HUDEP-2 (cell line): Measurements from ENCODE around the gene GPATCH4.
"Not testable (repeated sequence)": the region's sequence is repeated elsewhere in the genome, so short reads cannot be mapped to it uniquely, and the experiment has no call there.

Source experiments
- DNase-seq, 76 experiments: peaks; one replicate each; lab custom pipeline; 2025; ENCODE audit not compliant: unreplicated experiment in 76 of 76; lab: John Stamatoyannopoulos, UW

GPATCH4 gene

DNA sequence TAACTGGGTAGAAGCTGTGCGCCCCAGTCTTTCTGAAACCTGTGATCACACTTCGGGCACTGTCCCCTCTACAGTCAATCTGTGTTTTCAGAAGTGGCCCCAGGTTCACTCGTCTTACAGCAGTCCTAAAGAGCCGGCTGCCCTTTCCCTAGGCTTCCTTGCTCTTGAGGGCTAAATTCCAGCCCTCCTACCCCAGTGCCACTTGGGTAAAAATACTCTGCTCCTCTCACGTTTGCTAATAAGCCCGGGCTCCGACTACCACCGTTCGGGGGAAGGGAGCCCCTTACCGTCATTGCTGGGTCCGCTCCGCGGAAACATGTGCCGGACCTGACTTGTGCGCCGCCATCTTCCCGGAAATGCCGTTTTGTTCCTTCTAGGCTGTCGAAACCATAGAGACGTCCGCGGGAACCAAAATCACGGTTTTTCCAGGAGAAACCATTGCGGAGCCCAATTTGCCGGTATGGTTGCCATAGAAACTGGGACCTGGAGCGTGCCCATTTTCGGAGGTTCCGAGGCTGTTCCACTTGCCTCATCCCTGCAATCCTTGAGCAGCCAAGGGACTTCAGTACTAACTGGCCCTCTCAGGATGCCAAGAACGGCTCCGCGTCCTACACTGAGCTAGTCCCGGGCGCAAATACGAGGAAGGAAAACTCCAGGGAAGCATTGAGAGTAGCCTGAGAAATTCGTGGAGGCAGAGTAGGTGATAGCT is at the start of gene GPATCH4:
TSS of gene GPATCH4 (minus strand) at position 358 of the 709 bp plus-strand sequence.
- DNase-seq = peak in 70 of 76 experiments; percentile 15 to 78 (median 56)

DNA sequence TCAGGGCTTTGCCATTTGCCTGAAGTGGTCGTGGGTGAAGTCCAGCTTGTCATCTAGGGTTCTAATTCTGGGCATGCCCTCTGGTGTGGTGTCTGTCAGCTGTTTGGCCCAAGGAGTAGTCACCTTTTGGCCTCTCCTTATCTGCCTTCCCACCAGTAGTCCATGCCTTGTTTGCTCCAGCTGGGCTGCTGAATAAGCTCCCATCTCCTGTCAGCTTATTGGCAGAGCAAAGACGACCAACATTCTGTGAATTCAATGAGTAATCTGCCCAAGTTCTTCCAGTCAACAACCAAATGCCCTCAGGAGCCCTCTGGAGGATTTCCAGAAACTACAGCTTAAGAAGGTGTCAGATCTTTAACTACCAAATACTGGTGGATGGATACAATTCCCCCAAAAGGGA is 47.7 kb upstream of the GPATCH4 start:
- no peak for DNase-seq

DNA sequence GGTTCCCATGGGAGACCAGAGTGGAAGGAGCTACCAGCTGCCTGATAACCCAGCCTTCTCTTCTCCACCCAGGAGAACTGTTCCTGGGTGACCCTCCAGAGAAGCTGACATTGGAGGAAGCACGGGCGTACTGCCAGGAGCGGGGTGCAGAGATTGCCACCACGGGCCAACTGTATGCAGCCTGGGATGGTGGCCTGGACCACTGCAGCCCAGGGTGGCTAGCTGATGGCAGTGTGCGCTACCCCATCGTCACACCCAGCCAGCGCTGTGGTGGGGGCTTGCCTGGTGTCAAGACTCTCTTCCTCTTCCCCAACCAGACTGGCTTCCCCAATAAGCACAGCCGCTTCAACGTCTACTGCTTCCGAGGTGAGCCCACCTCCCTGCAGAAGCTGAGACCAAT is 47.2 kb upstream of the GPATCH4 start:
- no peak for DNase-seq

GRCh38 chr1:156647351-156647750 is 46.1 kb upstream of the GPATCH4 start:
- DNase-seq = no peak

GRCh38 chr1:156646738-156647211 is 45.5 kb upstream of the GPATCH4 start:
- DNase-seq = no peak

DNA sequence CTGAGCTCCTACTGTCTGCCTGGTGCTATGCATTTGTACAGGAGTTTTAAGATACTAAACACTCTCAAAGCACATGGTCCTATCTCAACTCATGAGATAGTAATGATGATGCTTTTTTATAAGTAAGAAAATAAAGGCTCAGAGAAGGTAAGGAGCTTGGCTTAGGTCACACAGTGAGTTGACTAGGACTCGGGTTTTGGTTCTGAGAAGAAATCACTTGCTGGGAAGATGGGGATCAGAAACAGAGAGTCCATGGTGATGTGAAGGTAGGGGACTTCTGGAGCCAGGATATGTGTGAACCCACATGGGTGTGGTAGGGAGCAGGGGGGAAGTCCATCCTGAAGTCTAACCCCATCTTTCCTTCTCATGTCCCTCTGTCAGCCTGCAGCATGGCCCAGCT is 44.4 kb upstream of the GPATCH4 start:
- DNase-seq = no peak

GRCh38 chr1:156645056-156645455 is 43.8 kb upstream of the GPATCH4 start:
- no peak for DNase-seq

DNA sequence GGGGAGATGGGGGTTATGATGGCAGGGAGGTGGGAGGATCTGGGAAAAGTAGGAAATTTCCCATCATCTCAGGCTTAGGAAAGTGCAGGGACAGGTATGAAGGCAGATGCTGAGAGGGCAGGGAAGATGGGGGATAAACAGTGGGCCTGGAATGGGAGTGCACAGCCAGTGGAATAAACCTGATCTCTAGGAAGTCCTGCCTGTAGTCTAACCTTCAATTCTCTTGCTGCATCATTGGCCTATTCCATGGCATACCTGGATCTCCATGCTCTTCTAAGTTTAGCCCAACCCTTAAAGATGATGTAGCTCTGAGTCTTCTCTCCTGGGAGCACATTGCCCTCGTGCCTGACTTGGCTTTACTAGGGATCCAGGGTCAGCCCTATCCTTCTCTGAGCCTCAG is 43.4 kb upstream of the GPATCH4 start:
- DNase-seq = no peak

- no peak for DNase-seq
These were observed 42.9 kb upstream of the GPATCH4 start for GRCh38 chr1:156644146-156644545.

DNA sequence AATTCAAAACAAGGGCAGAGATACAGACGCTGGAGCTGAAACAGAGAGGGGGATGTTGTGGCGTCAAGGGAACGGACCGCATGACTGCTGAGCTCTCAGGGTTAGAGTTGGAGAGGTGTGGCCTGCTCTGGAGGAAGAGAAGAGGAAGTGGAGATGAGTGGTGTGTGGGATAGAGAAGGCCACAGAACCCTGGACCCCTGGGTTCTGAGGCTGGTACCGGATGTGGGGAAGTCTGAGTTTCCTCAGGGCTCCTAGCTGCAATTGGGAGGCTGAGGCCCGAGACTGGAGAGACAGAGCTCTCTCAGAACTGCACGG is 42.5 kb upstream of the GPATCH4 start:
- no peak for DNase-seq

DNA sequence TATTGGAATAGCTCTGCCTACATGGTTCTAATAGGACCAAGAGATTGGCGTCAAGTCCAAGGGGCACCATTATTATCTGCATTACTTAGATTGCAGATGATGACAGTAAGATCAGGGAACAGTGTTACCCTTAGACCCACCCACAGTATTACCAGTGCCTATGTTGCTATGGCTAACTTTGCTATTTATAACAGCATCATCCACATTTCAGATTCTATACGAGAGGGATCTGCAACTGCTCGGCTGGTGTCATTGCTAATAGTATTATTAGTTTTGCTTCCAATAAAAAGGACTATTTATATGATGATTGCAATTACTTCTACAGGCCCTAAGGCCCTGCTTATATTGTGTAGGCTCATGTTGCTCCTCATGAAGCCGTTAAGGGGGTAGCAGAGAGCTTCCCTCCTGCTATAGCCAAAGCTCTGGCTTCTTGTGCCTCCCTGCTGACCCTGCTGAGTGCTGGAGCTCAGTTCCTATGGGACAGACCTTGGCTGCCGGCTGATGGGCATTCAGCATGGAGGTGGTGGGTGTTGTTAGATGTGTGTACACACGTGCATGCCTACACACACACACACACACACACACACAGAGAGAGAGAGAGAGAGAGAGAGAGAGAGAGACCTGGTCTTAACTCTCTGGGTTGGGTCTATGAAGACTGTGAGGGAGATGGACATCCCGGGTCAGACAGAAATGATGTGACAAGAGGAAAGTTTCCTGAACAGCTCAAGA is 41.9 kb upstream of the GPATCH4 start:
- no peak for DNase-seq

DNA sequence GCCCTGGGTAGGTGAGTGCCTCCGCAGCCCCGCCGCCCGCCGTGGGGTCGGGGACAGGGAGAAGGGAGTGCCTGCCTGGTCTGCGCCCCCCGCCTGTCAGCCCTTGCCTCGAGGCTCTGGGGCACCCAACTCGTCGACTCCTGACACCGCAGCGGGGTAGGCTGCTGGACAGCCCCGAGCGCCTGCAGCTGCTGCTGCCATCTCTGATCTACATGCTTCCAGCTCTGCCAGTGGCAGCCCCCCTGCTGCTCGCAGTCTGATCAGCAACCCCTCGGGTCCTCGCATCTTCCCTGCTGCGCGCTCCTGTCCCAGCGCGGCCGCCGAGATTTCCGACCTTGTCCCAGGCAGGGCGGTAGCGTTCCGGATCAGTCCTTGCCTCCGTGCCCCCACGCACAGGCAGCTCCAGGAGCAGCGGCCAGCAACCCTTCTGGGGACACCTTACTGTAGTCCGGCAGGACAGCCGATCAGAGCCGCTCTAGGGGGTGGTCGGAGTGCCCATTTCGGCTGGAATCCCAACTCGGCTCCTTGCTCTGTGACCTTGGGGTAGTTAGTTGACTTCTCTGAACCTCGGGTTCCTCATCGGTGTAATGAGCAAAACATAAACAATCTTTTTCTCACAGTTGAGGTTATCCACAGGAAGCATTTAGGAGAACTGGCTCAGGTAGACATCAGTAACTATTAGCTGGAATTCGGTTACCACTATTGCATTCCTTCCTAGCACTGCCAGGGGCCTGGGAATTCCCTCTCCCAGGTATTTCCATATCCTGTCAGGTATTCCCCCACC is 41.2 kb upstream of the GPATCH4 start:
- DNase-seq = no peak

- no peak for DNase-seq
These were observed 40.5 kb upstream of the GPATCH4 start, which contains the start of gene BCAN for GRCh38 chr1:156641761-156642264. Gene BCAN (plus strand): TSS chr1:156642117. CDS start chr1:156646055, 3,938 bp downstream.

DNA sequence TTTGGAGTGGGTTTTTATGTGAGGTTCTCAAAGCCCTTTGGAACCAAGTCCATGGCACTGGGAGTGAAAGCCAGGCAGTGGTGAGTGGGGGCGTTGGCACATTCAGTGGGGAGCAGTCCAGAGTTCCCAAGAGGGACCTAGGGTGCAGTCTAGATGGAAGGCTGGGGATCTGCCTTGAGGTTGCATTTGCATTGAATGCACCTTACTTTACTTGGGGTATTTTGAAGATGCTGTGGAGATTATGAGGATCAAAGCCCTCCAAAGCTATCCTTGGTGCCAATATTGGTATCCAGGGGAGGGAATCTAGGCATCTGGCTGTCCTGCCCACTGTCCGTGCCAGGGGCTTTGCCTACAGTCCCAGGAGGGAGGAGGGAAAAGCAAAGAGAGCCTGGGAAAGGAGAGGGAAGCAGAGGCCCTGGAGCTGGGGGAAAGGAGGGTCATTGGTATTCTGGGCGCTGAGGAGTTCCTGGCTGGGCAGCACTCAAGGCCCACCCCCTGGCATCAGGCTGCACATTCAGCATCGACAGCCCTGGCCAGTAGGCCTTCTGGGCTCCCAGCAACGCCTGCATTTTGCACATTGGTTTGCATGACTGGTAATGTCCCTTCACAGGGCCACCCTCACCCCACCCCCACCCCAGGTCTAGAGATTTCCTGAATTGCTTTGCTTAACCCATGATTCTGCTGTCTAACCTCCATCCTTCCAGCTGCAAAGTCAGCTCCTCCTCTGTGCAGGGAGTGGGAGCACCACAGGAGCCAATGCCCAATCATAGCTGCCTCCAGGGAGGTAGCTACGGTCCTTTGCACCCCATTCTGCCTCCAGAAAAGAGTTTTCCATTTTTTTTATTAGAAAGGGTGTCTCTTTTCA is 39.8 kb upstream of the GPATCH4 start:
- no peak for DNase-seq

- no peak for DNase-seq
These were observed 38.4 kb upstream of the GPATCH4 start for GRCh38 chr1:156639601-156640101.

DNA sequence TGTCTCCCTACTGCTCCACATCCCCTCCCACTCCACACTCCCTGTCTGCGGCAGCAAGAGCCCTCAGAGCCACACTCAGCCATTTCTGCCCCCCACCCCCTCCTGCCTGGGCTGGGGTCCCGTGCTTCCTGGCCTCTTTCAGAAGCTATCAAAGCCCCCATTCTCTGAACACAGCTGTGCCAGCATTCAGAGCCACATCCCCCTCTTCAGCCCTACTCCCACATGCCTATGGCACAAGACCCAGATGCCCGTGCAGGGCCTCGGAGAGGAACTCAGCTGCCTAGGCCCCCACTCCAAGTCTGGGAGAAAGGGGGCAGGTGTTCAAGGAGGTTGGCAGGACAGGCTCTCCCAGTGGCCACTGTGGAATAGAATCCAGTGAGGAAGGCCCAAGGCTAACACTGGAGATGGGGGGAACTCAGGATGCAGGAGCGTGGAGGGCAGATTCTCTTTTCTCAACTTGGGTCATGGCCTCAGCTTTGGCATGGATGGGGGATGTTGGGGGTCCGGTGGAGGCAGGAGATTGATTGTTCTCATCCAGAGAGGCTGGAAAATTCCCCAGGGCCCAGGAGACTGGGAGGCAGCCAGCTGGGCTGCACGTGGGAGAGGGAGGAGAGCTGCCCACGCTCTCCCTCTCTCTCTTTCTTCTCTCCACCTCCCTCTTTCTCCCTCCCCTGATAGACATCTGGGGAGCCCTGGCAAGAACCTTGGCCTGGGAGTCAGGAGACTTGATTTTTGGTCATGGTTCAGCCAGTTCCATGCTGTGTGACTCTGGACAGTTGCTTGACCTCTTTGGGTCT is 37.1 kb upstream of the GPATCH4 start:
- DNase-seq = no peak

- no peak for DNase-seq
These were observed 31.1 kb upstream of the GPATCH4 start for GRCh38 chr1:156632355-156632754.

- DNase-seq = not testable (repeated sequence)
These were observed 29.9 kb upstream of the GPATCH4 start for GRCh38 chr1:156631152-156631551.

DNA sequence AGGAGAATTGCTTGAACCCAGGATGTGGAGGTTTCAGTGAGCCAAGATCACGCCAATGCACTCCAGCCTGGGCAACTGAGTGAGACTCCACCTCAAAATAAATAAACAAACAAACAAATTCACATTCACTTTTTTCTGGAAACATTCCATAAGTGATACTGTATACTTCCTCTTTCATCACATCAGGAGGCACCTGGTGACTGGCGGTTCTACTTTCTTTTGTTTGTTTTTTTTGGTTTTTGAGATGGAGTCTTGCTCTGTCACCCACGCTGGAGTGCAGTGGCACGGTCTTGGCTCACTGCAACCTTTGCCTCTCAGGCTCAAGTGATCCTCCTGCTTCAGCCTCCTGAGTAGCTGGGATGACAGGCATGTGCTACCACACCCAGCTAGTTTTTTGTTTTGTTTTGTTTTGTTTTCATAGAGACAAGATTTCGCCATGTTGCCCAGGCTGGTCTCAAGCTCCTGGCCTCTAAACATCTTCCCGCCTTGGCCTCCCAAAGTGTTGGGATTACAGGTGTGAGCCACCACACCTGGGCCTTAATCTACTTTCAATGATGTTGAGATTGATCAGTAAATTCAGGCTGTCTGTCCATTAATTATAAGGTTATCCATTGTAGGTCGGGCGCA is 28.7 kb upstream of the GPATCH4 start:
- DNase-seq = no peak
